ENCODE results near the gene ASIC3. TPM values are rescaled to one million over a fixed set of nuclear protein-coding genes. Genes with fewer than 3 reads are reported as not detected.

ASIC3 gene
- polyA plus RNA-seq, 4 donors: 1.8 to 3.0 (median 2.7) TPM

GRCh38 chr7:151099486-151100211 lies 51.3 kb downstream of the ASIC3 start:
- no peak for DNase-seq (ENCODE audit: low read depth in 4 of 4, low spot score in 3 of 4)

GRCh38 chr7:151100921-151101320 lies 52.6 kb downstream of the ASIC3 start:
- no peak for DNase-seq (ENCODE audit: low read depth in 4 of 4, low spot score in 3 of 4)

GRCh38 chr7:151101621-151102396 lies 53.5 kb downstream of the ASIC3 start:
- DNase-seq (ENCODE audit: low read depth in 4 of 4, low spot score in 3 of 4): no peak

Other genes starting within 250 kb of the ASIC3 start
- 100 to 1,000 TPM in 1 of 4 donors, 10 to 100 TPM in 3; 27.4 to 105 (median 70.6) TPM for gene TMEM176B, start 248.2 kb upstream of the ASIC3 start, polyA plus RNA-seq (ENCODE audit: insufficient read length in 4 of 4)
- gene TMEM176A, start 247.8 kb upstream of the ASIC3 start, polyA plus RNA-seq (ENCODE audit: insufficient read length in 4 of 4): 100 to 1,000 TPM in 1 of 4 donors, 10 to 100 TPM in 3; 19.7 to 131 (median 77.5) TPM
- 100 to 1,000 TPM in 1 of 4 donors, 10 to 100 TPM in 2, 1 to 10 TPM in 1; 1.0 to 121 (median 49.9) TPM for gene AOC1, start 196.0 kb upstream of the ASIC3 start, polyA plus RNA-seq (ENCODE audit: insufficient read length in 4 of 4)
- gene KCNH2, start 70.2 kb upstream of the ASIC3 start, polyA plus RNA-seq (ENCODE audit: insufficient read length in 4 of 4): 10 to 100 TPM in 3 of 4 donors, 1 to 10 TPM in 1; 9.8 to 17.5 (median 15.7) TPM
- 10 to 100 TPM in 1 of 4 donors, 1 to 10 TPM in 3; 6.2 to 15.2 (median 8.5) TPM for gene NOS3, start 57.5 kb upstream of the ASIC3 start, polyA plus RNA-seq (ENCODE audit: insufficient read length in 4 of 4)
- gene ATG9B, start 24.0 kb upstream of the ASIC3 start, polyA plus RNA-seq (ENCODE audit: insufficient read length in 4 of 4): 1 to 10 TPM; 1.2 to 3.5 (median 1.5) TPM
- gene ABCB8, start 20.1 kb upstream of the ASIC3 start, polyA plus RNA-seq (ENCODE audit: insufficient read length in 4 of 4): 10 to 100 TPM; 16.9 to 35.2 (median 21.1) TPM
- gene CDK5, start 9.4 kb downstream of the ASIC3 start, polyA plus RNA-seq (ENCODE audit: insufficient read length in 4 of 4): 10 to 100 TPM; 12.3 to 18.5 (median 17.2) TPM
- 100 to 1,000 TPM in 1 of 4 donors, 10 to 100 TPM in 3; 59.9 to 127 (median 81.9) TPM for gene SLC4A2, start 11.1 kb downstream of the ASIC3 start, polyA plus RNA-seq (ENCODE audit: insufficient read length in 4 of 4)
- 10 to 100 TPM; 41.3 to 74.7 (median 47.8) TPM for gene FASTK, start 32.3 kb downstream of the ASIC3 start, polyA plus RNA-seq (ENCODE audit: insufficient read length in 4 of 4)
- 10 to 100 TPM; 19.9 to 39.3 (median 25.6) TPM for gene TMUB1, start 35.0 kb downstream of the ASIC3 start, polyA plus RNA-seq (ENCODE audit: insufficient read length in 4 of 4)
- 10 to 100 TPM; 50.2 to 81.5 (median 72.6) TPM for gene AGAP3, start 37.9 kb downstream of the ASIC3 start, polyA plus RNA-seq (ENCODE audit: insufficient read length in 4 of 4)
- gene GBX1, start 119.2 kb downstream of the ASIC3 start, polyA plus RNA-seq (ENCODE audit: insufficient read length in 4 of 4): under 1 TPM in 2 of 4 donors, not detected in 2; 0.27 to 0.34 TPM
- not detected for gene ASB10, start 138.7 kb downstream of the ASIC3 start, polyA plus RNA-seq (ENCODE audit: insufficient read length in 4 of 4)
- gene H2BK1, start 162.0 kb downstream of the ASIC3 start, polyA plus RNA-seq (ENCODE audit: insufficient read length in 4 of 4): not detected
- gene ABCF2, start 178.7 kb downstream of the ASIC3 start, polyA plus RNA-seq (ENCODE audit: insufficient read length in 4 of 4): 10 to 100 TPM; 21.5 to 28.2 (median 25.5) TPM
- 10 to 100 TPM; 23.3 to 27.1 (median 25.6) TPM for gene CHPF2, start 184.0 kb downstream of the ASIC3 start, polyA plus RNA-seq (ENCODE audit: insufficient read length in 4 of 4)
- gene SMARCD3, start 200.2 kb downstream of the ASIC3 start, polyA plus RNA-seq (ENCODE audit: insufficient read length in 4 of 4): 10 to 100 TPM; 64.8 to 92.8 (median 84.6) TPM